Stomach (tissue), 9 donors: ENCODE results near the gene DYNLL1. TPM values are rescaled to one million over a fixed set of nuclear protein-coding genes. Genes with fewer than 3 reads are reported as not detected.
A peak's percentile ranks its signal among the peaks of the same experiment; 100 is the strongest.

Source experiments
- DNase-seq, 2 donors: peaks; one replicate each; pipeline versions ENCODE4 v3.0.0 to v3.0.0-alpha.2; 2013 to 2019
- H3K27ac ChIP-seq, 5 donors: fragments of 200-600 bp in 4 of 5; sonication (generic) in 4 of 5; one replicate each; pipeline ENCODE4 v1.5.1; 2013 to 2019; ENCODE audit warnings: mild to moderate bottlenecking in 1 of 5, moderate library complexity in 1 of 5
- H3K27me3 ChIP-seq, 3 donors: fragments of 200-600 bp; sonication (generic); one replicate each; pipeline ENCODE4 v1.5.1; 2017 to 2019; ENCODE audit warnings: mixed run types in 1 of 3
- H3K36me3 ChIP-seq, 4 donors: fragments of 200-600 bp; sonication (generic); 1 replicate in 3 of 4; 2 replicates in 1 of 4; pipeline ENCODE4 v1.5.1; 2016 to 2019
- H3K4me1 ChIP-seq, 4 donors: fragments of 200-600 bp; sonication (generic); one replicate each; pipeline ENCODE4 v1.5.1; 2016 to 2019
- H3K4me3 ChIP-seq, 4 donors: fragments of 200-600 bp; sonication (generic) in 3 of 4; one replicate each; pipeline ENCODE4 v1.5.1; 2016 to 2019; ENCODE audit warnings: mild to moderate bottlenecking in 1 of 4
- H3K9me3 ChIP-seq, 4 donors: fragments of 200-600 bp; sonication (generic); one replicate each; pipeline ENCODE4 v1.5.1; 2016 to 2019
- EP300 ChIP-seq: sonication (generic); formaldehyde crosslinking; IDR thresholded peaks from one replicate; pipeline ENCODE4 v1.6.1; 2017; ENCODE audit warnings: antibody characterized with exemption
- POLR2A ChIP-seq, 4 donors: fragments of 450-650 bp; IDR thresholded peaks; one replicate each; pipeline ENCODE4 v1.6.1; 2016; ENCODE audit warnings: antibody characterized with exemption in 4 of 4, control low read depth in 2 of 4, mild to moderate bottlenecking in 1 of 4, moderate library complexity in 1 of 4
- POLR2AphosphoS5 ChIP-seq, 3 donors: sonication (generic); formaldehyde crosslinking; IDR thresholded peaks; one replicate each; pipeline ENCODE4 v1.6.1; 2016; ENCODE audit warnings: antibody characterized with exemption in 3 of 3
- WGBS, 5 donors: extraction: QIAGEN DNeasy Blood & Tissue Kit in 3 of 5; methylation state at CpG; one replicate each; pipeline versions ENCODE4 v1.1.5 to v1.1.7; 2013 to 2018; 5-methylcytosine and 5-hydroxymethylcytosine counted together
- intact Hi-C: fragments of 100-400 bp; cut with DNase I; formaldehyde crosslinking; loops from one replicate; pipeline ENCODE4 v1.15.1; 2023; ENCODE audit warnings: low total_unique reads
- polyA plus RNA-seq, 3 donors: library from polyadenylated mRNA; stranded (reverse); fragments of 200-250 nt; gene quantifications; one replicate each; pipeline ENCODE4 v1.2.3, GENCODE V29; 2013
- total RNA-seq, 5 donors: library from RNA; depleted of rRNA; stranded (reverse); fragments of >200 nt; gene quantifications; one replicate each; pipeline versions ENCODE4 v1.1.0 to v1.2.3, GENCODE V29; 2014 to 2016
- TF ChIP-seq, protein P1 (sequence below), 7 experiments: fragments of 450-650 bp in 4 of 7; fragments of 200-600 bp in 3 of 7; sonication (generic) in 3 of 7; IDR thresholded peaks; one replicate each; pipeline ENCODE4 v1.5.1; 2016 to 2019; ENCODE audit warnings: antibody characterized with exemption in 7 of 7, control low read depth in 2 of 7, mild to moderate bottlenecking in 1 of 7
- donor health status: healthy with polysubstance abuse.
- donor health status: Bipolar disorder and iron deficiency.
- donor health status: healthy.

DYNLL1 gene
- total and polyA plus RNA-seq, 8 donors = 27.2 to 580 (median 174) TPM

DNA sequence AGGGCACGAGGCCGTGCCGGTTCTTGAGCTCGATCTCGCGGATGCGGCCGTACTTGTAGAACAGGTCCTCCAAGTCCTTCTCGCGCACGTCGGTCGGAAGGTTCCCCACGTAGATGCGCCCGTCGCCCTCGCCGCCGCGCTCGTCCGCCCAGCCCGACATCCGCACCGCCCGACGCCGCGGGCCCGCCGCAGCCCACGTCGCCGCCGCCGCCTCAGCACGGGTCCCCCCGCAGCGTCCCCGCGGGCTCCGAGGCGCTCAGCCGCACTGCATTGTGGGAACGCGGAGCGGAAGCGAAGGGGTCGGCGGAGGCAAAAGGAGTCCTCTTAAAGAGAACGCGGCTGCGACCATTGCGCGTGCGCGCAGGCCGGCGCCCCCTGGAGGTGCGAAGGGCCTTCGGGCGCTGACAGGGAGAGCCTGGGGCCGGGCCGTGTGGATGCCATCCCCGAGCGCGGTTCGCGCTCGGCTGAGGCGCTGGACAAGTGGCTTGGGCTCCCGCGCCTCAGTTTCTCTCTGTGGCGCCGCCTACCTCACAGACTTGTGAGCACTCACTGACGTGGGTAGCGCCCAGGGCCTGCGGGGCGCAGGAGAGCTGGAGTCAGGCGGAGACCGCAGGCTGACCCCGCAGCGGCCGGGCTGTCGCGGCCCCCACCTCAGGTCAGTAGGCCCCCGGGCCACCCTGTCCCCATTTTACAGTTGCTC is 26.3 kb upstream of the DYNLL1 start, which contains the start of gene SRSF9:
Gene SRSF9 (minus strand): TSS at position 299 of the 700 bp plus-strand sequence. CDS start 139 bp downstream, at position 160.
- H3K4me3 ChIP-seq = peak within 1 kb of the TSS; percentile 80 to 98 (median 88)
- TF ChIP-seq POLR2A (IDR thresholded peaks at IDR 0.05) (peak in 1 of 4 donors; percentile 21), POLR2AphosphoS5 (IDR thresholded peaks at IDR 0.05) (peak; percentile 82 to 96 (median 89)), EP300 (no peak)
- TF ChIP-seq, protein P1, sequence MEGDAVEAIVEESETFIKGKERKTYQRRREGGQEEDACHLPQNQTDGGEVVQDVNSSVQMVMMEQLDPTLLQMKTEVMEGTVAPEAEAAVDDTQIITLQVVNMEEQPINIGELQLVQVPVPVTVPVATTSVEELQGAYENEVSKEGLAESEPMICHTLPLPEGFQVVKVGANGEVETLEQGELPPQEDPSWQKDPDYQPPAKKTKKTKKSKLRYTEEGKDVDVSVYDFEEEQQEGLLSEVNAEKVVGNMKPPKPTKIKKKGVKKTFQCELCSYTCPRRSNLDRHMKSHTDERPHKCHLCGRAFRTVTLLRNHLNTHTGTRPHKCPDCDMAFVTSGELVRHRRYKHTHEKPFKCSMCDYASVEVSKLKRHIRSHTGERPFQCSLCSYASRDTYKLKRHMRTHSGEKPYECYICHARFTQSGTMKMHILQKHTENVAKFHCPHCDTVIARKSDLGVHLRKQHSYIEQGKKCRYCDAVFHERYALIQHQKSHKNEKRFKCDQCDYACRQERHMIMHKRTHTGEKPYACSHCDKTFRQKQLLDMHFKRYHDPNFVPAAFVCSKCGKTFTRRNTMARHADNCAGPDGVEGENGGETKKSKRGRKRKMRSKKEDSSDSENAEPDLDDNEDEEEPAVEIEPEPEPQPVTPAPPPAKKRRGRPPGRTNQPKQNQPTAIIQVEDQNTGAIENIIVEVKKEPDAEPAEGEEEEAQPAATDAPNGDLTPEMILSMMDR (IDR thresholded peaks at IDR 0.05) = peak in 5 of 7 experiments; percentile 77 to 93 (median 87)
- peaks cover 9 to 30% (median 25%) of the 10 kb centered on the region in 4 donors for H3K36me3 ChIP-seq
- H3K4me1 ChIP-seq = peaks cover 33 to 65% (median 47%) of the 10 kb centered on the region in 4 donors
- H3K27me3 ChIP-seq = no peaks in the 10 kb centered on the region
- H3K9me3 ChIP-seq = no peaks in the 10 kb centered on the region
- 0 to 1% (median 1%) methylated on average over 6 to 88 of the region's 88 CpGs for WGBS, 5 donors
- peak within 1 kb of the TSS; percentile 94 to 97 (median 95) for H3K27ac ChIP-seq
- intact Hi-C loops = no loop called here
- DNase-seq = peak; percentile 96 to 99

DNA sequence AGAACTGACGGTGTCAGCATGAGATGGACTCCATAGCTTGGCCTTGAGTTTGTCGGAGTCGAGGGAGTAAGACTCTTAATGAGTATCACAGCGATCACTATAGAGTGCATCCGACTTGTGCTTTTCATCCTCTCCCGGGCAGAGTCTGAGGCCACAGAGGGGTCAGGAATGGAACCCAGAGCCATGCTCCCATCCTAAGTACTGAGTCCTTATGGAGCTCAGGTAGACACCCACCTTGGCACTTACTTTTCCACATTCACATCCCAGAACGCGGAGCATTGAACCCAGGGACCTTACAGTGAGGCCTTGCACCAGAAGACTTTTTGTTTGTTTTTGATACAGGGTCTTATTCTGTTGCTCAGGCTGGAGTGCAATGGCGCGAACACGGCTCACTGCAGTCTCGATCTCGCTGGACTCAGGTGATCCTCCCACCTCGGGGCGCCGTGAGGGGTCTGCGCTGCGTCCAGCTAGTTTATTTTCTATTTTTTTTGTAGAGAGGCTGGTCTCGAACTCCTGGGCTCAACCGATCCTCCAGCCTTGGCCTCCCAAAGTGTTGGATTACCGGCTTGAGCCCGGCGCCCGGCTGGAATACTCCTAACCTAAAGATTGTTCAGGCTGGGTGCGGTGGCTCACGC is 25.6 kb upstream of the DYNLL1 start:
- peak overlapping the region; percentile 94 to 97 (median 95) for H3K27ac ChIP-seq
- H3K9me3 ChIP-seq = no peaks in the 10 kb centered on the region
- TF ChIP-seq EP300 = no peak
- TF ChIP-seq POLR2A (IDR thresholded peaks at IDR 0.05) = no peak
- TF ChIP-seq, protein P1 (IDR thresholded peaks at IDR 0.05) = no peak
- no peak for TF ChIP-seq POLR2AphosphoS5 (IDR thresholded peaks at IDR 0.05)
- H3K36me3 ChIP-seq = peaks cover 2 to 23% (median 18%) of the 10 kb centered on the region in 4 donors
- DNase-seq = no peak
- intact Hi-C loops = no loop called here
- H3K27me3 ChIP-seq = no peaks in the 10 kb centered on the region
- H3K4me3 ChIP-seq = peak overlapping the region; percentile 80 to 98 (median 88)
- H3K4me1 ChIP-seq = peaks cover 33 to 68% (median 48%) of the 10 kb centered on the region in 4 donors
- 63 to 80% (median 72%) methylated on average over 21 to 26 of the region's 26 CpGs for WGBS, 5 donors

DNA sequence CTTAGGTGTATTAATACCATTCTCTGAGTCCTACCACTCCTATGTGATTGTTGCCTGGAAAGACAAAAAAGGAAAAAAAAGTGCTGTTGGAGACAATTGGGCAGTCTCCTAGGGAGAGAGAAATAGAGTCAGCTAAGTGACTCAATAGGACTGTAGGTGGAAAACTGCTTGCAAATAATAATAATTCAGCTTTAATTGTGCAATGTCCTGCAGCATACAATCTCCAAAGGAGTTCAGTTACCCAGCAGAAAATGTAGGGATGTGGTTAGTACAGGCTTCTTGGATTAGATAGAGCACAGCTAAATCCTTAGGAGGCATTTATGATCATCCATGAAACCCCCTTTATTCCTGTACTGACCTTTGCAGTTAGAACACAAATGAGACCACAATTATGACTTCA is 23.4 kb upstream of the DYNLL1 start:
- Histone ChIP-seq H3K4me3 (no peak overlapping the region), H3K27ac (no peak overlapping the region), H3K4me1 (peaks cover 15 to 45% (median 29%) of the 10 kb centered on the region in 4 donors), H3K36me3 (peaks cover 0 to 1% (median under 1%) of the 10 kb centered on the region in 4 donors), H3K27me3 (no peaks in the 10 kb centered on the region), H3K9me3 (no peaks in the 10 kb centered on the region)
- intact Hi-C loops = no loop called here
- no peak for DNase-seq
- TF ChIP-seq POLR2AphosphoS5 (IDR thresholded peaks at IDR 0.05) = no peak
- TF ChIP-seq EP300 = no peak
- TF ChIP-seq, protein P1 (IDR thresholded peaks at IDR 0.05) = no peak
- TF ChIP-seq POLR2A (IDR thresholded peaks at IDR 0.05) = no peak

DNA sequence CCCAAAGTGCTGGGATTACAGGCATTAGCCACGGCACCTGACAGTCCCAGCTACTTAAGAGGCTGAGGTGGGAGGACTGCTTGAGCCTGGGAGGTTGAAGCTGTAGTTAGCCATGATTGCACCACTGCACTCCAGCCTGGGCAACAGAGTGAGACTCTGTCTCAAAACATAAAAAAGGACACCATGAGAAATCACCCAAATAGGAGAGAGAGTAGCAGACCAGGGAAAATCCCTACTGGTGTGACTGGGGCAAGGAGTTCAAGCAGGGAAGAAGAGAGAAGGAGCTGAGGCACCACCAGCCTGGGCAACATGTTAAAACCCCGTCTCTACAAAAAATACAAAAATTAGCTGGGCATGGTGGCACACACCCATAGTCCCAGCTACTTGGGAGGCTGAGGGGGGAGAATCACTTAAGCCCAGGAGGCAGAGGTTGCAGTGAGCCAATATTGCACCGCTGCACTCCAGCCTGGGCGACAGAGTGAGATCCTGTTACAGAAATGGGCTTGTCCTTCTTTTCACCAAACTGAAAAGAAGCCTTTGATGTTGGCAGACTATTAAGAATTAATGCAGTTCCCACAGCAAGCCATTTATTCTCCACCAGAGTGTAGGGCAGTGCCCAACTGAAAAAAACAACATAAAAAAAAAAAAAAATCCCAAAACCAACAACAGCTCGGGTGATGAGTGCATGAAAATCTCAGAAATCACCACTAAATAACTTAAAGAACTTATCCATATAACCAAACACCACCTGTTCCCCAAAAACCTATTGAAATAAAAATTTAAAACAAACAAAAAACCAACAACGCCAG is 21.9 kb upstream of the DYNLL1 start:
- Histone ChIP-seq H3K27me3 (no peaks in the 10 kb centered on the region), H3K36me3 (no peaks in the 10 kb centered on the region), H3K9me3 (no peaks in the 10 kb centered on the region), H3K4me3 (no peak overlapping the region), H3K27ac (no peak overlapping the region), H3K4me1 (peaks cover 8 to 35% (median 17%) of the 10 kb centered on the region in 4 donors)
- intact Hi-C loops = no loop called here
- 67 to 71% (median 69%) methylated on average over 6 of the region's 6 CpGs for WGBS, 5 donors
- DNase-seq = no peak
- TF ChIP-seq, protein P1 (IDR thresholded peaks at IDR 0.05) = no peak
- TF ChIP-seq POLR2AphosphoS5 (IDR thresholded peaks at IDR 0.05) = no peak
- no peak for TF ChIP-seq POLR2A (IDR thresholded peaks at IDR 0.05)
- TF ChIP-seq EP300 = no peak
